ENCODE data around the gene POLD1. TPM values are rescaled to one million over a fixed set of nuclear protein-coding genes. Genes with fewer than 3 reads are reported as not detected.

Gene POLD1
- total RNA-seq (10 to 100 TPM in 1 of 2 donors, 1 to 10 TPM in 1; 7.5 to 57.1 TPM), polyA plus RNA-seq (1 to 10 TPM; 8.0 to 8.5 TPM)

- Histone ChIP-seq H3K4me1 (ENCODE audit: control insufficient read depth in 4 of 4, insufficient read depth in 4 of 4, low read length in 3 of 4) (peaks cover 0 to 12% (median 10%) of the 10 kb centered on the region in 4 donors), H3K9me3 (ENCODE audit: control insufficient read depth in 4 of 4, low read length in 3 of 4) (no peaks in the 10 kb centered on the region), H3K27me3 (ENCODE audit: control insufficient read depth in 4 of 4, insufficient read depth in 4 of 4, low read length in 3 of 4) (no peaks in the 10 kb centered on the region), H3K9ac (ENCODE audit: low read depth in 1 of 2, low read length in 2 of 2) (peak within 1 kb of the TSS; percentile 4 to 69), H3K36me3 (ENCODE audit: control insufficient read depth in 4 of 4, insufficient read depth in 3 of 4, low read depth in 1 of 4, low read length in 3 of 4) (peaks cover 6 to 33% (median 19%) of the 10 kb centered on the region in 4 donors), H3K4me3 (ENCODE audit: low read depth in 1 of 3, low read length in 3 of 3) (peak within 1 kb of the TSS; percentile 27 to 82 (median 63)), H3K27ac (ENCODE audit: low read depth in 1 of 2, low read length in 2 of 2) (peak within 1 kb of the TSS; percentile 75 to 78)
- TF ChIP-seq HNF4G (IDR thresholded peaks at IDR 0.05) (no peak), ZBTB33 (IDR thresholded peaks at IDR 0.05) (no peak), SP1 (IDR thresholded peaks at IDR 0.05) (peak; percentile 86), EGR1 (IDR thresholded peaks at IDR 0.05; ENCODE audit: low read depth in 2 of 2) (peak in 1 of 2 donors; percentile 70), FOXA1 (IDR thresholded peaks at IDR 0.05) (peak; percentile 37), NR2F2 (IDR thresholded peaks at IDR 0.05) (peak; percentile 68), REST (IDR thresholded peaks at IDR 0.05) (peak; percentile 46), YY1 (IDR thresholded peaks at IDR 0.05) (peak; percentile 58), GABPA (IDR thresholded peaks at IDR 0.05 in 1 of 2, conservative IDR thresholded peaks at IDR 0.05 in 1 of 2) (peak in 1 of 2 donors; percentile 80)
- peak; percentile 98 for DNase-seq (ENCODE audit: low spot score)
- under 1% methylated on average over 78 of the region's 78 CpGs for WGBS
Measured at GRCh38 chr19:50383852-50384684, at the start of gene POLD1. Gene POLD1 (plus strand): TSS chr19:50384347. CDS start chr19:50398852, 14,505 bp downstream.

- DNase-seq (ENCODE audit: low spot score) = no peak
- H3K9ac ChIP-seq (ENCODE audit: low read depth in 1 of 2, low read length in 2 of 2) = no peak overlapping the region
- no peaks in the 10 kb centered on the region for H3K27me3 ChIP-seq (ENCODE audit: control insufficient read depth in 4 of 4, insufficient read depth in 4 of 4, low read length in 3 of 4)
- H3K36me3 ChIP-seq (ENCODE audit: control insufficient read depth in 4 of 4, insufficient read depth in 3 of 4, low read depth in 1 of 4, low read length in 3 of 4) = no peaks in the 10 kb centered on the region
- no peaks in the 10 kb centered on the region for H3K9me3 ChIP-seq (ENCODE audit: control insufficient read depth in 4 of 4, low read length in 3 of 4)
- no peak overlapping the region for H3K27ac ChIP-seq (ENCODE audit: low read depth in 1 of 2, low read length in 2 of 2)
- no peak overlapping the region for H3K4me3 ChIP-seq (ENCODE audit: low read depth in 1 of 3, low read length in 3 of 3)
- peaks cover 9 to 37% (median 20%) of the 10 kb centered on the region in 4 donors for H3K4me1 ChIP-seq (ENCODE audit: control insufficient read depth in 4 of 4, insufficient read depth in 4 of 4, low read length in 3 of 4)
- 95% methylated on average over 12 of the region's 12 CpGs for WGBS
- TF ChIP-seq MAX (IDR thresholded peaks at IDR 0.05) (no peak), SP1 (IDR thresholded peaks at IDR 0.05) (no peak), ZBTB33 (IDR thresholded peaks at IDR 0.05) (no peak), HNF4A (conservative IDR thresholded peaks at IDR 0.05) (no peak), JUND (IDR thresholded peaks at IDR 0.05) (no peak), CTCF (IDR thresholded peaks at IDR 0.05; ENCODE audit: low read depth, low read length, missing input control) (no peak), HNF4G (IDR thresholded peaks at IDR 0.05) (no peak), TAF1 (conservative IDR thresholded peaks at IDR 0.05) (no peak), REST (IDR thresholded peaks at IDR 0.05) (no peak), GABPA (IDR thresholded peaks at IDR 0.05 in 1 of 2, conservative IDR thresholded peaks at IDR 0.05 in 1 of 2) (no peak), NR2F2 (IDR thresholded peaks at IDR 0.05) (no peak), FOXA2 (IDR thresholded peaks at IDR 0.05) (no peak), YY1 (IDR thresholded peaks at IDR 0.05) (no peak)
Measured at GRCh38 chr19:50334741-50335421, 49.3 kb upstream of the POLD1 start.

Data from liver (tissue), 9 donors.